GM12878 (cell line): Measurements from ENCODE around the gene GCNT4. TPM values are rescaled to one million over a fixed set of nuclear protein-coding genes. Genes with fewer than 3 reads are reported as not detected.

Experiments
- ATAC-seq: fragments of 200-7000 bp; cut with Tn5 transposase; 3 replicates; pipeline ENCODE4 v1.9.1; 2020; ENCODE audit warnings: mild to moderate bottlenecking, moderate library complexity
- BruUV-seq: library from RNA; stranded (reverse); fragments of 400-500 nt; replicated peaks from 2 replicates; lab custom pipeline; 2021; lab: Mats Ljungman, UMichigan
- CTCF ChIA-PET: fragments of 300-600 bp; sonication (Branson Sonifier 250); formaldehyde crosslinking; extraction: SDS; loops from one replicate; lab custom pipeline; 2021; ENCODE audit warnings: inconsistent platforms; lab: Yijun Ruan, JAX
- POLR2A ChIA-PET: fragments of 350-600 bp; formaldehyde crosslinking; extraction: SDS; loops from one replicate; lab custom pipeline; 2021; ENCODE audit warnings: inconsistent platforms; lab: Charles Lee
- RAD21 ChIA-PET: fragments of 300-600 bp; sonication (Branson Sonifier 250); formaldehyde crosslinking; loops from one replicate; lab custom pipeline; 2023; ENCODE audit warnings: antibody characterized with exemption; ENCODE audit not compliant: unreplicated experiment; lab: Charles Lee
- SMC1A ChIA-PET: fragments of 300-600 bp; sonication (Branson Sonifier 250); formaldehyde crosslinking; loops from one replicate; lab custom pipeline; 2023; ENCODE audit not compliant: unreplicated experiment, uncharacterized antibody; lab: Charles Lee
- DNase-seq: peaks from one replicate; pipeline ENCODE4 v3.0.0-alpha.2; 2011; ENCODE audit warnings: low read depth, low spot score
- FAIRE-seq: peaks from 3 replicates; lab custom pipeline; 2011; peaks lifted over from hg19 to GRCh38; lab: Jason Lieb, UNC
- H2AFZ ChIP-seq: 2 replicates; pipeline ENCODE4 v1.6.0; 2011; ENCODE audit warnings: low read depth, low read length, control low read depth; ENCODE audit not compliant: control insufficient read depth
- H3K27ac ChIP-seq: 2 replicates; pipeline ENCODE4 v1.5.1; 2011; ENCODE audit warnings: control low read depth; ENCODE audit not compliant: control insufficient read depth, insufficient read depth
- H3K27me3 ChIP-seq, 2 experiments: replicated peaks in 1 of 2; 2 replicates each; pipeline versions ENCODE4 v1.6.0 to v1.6.1; 2011; ENCODE audit warnings: low read length in 1 of 2; ENCODE audit not compliant: control insufficient read depth in 2 of 2, insufficient read depth in 2 of 2
- H3K36me3 ChIP-seq, 2 experiments: 2 replicates each; pipeline ENCODE4 v1.5.1; 2011; ENCODE audit warnings: low read length in 1 of 2; ENCODE audit not compliant: control insufficient read depth in 2 of 2, insufficient read depth in 2 of 2
- H3K4me1 ChIP-seq: 2 replicates; pipeline ENCODE4 v1.6.1; 2011; ENCODE audit warnings: mild to moderate bottlenecking, low read length, moderate library complexity, mixed read lengths; ENCODE audit not compliant: control insufficient read depth, insufficient read depth
- H3K4me2 ChIP-seq: 2 replicates; pipeline ENCODE4 v1.6.0; 2011; ENCODE audit warnings: control low read depth; ENCODE audit not compliant: control insufficient read depth, insufficient read depth
- H3K4me3 ChIP-seq: fragments of 200-600 bp; sonication (generic); 2 replicates; pipeline ENCODE4 v1.5.1; 2016
- H3K79me2 ChIP-seq: 2 replicates; pipeline ENCODE4 v1.6.0; 2011; ENCODE audit warnings: low read length; ENCODE audit not compliant: control insufficient read depth, insufficient read depth
- H3K9ac ChIP-seq: 2 replicates; pipeline ENCODE4 v1.8.0; 2011; ENCODE audit warnings: low read length, control low read depth, mixed read lengths; ENCODE audit not compliant: control insufficient read depth, insufficient read depth
- H3K9me3 ChIP-seq: replicated peaks from 3 replicates; pipeline ENCODE4 v1.5.1; 2011; ENCODE audit warnings: mild to moderate bottlenecking, low read length; ENCODE audit not compliant: control insufficient read depth, insufficient read depth
- H4K20me1 ChIP-seq: 2 replicates; pipeline ENCODE4 v1.6.0; 2011; ENCODE audit not compliant: control insufficient read depth, insufficient read depth
- BHLHE40 ChIP-seq, 2 experiments: fragments of 450-650 bp in 1 of 2; IDR thresholded peaks; 2 replicates each; pipeline ENCODE4 v1.6.1; 2011 to 2017; ENCODE audit warnings: low read depth in 2 of 2, borderline replicate concordance in 1 of 2, improper control_type of control experiment in 1 of 2, low read length in 1 of 2, mild to moderate bottlenecking in 1 of 2
- E4F1 ChIP-seq: fragments of 450-650 bp; IDR thresholded peaks from 2 replicates; pipeline ENCODE4 v1.6.1; 2018; ENCODE audit warnings: borderline replicate concordance, mild to moderate bottlenecking; ENCODE audit not compliant: partially characterized antibody
- EZH2 ChIP-seq: IDR thresholded peaks from 2 replicates; pipeline ENCODE4 v1.6.1; 2012; ENCODE audit warnings: low read depth, mild to moderate bottlenecking, control low read depth, inconsistent platforms, low read length, borderline replicate concordance; ENCODE audit not compliant: control insufficient read depth
- IKZF1 ChIP-seq: fragments of 450-650 bp; conservative IDR thresholded peaks from 2 replicates; pipeline ENCODE4 v1.6.1; 2017; ENCODE audit warnings: antibody characterized with exemption, mild to moderate bottlenecking
- IRF5 ChIP-seq: fragments of 450-650 bp; IDR thresholded peaks from 2 replicates; pipeline ENCODE4 v1.6.1; 2017; ENCODE audit warnings: borderline replicate concordance
- MLLT1 ChIP-seq: fragments of 450-650 bp; IDR thresholded peaks from 2 replicates; pipeline ENCODE4 v1.6.1; 2016; ENCODE audit warnings: mild to moderate bottlenecking
- NR2C2 ChIP-seq: IDR thresholded peaks from 2 replicates; pipeline ENCODE4 v1.6.1; 2011; ENCODE audit warnings: borderline replicate concordance, low read depth; ENCODE audit not compliant: control insufficient read depth, insufficient read length
- PAX5 ChIP-seq: IDR thresholded peaks from 2 replicates; pipeline ENCODE4 v1.6.1; 2011; ENCODE audit warnings: low read depth, low read length, borderline replicate concordance
- USF1 ChIP-seq: IDR thresholded peaks from 2 replicates; pipeline ENCODE4 v1.6.1; 2011; ENCODE audit warnings: borderline replicate concordance, low read depth, mild to moderate bottlenecking, moderate library complexity, mixed read lengths, low read length; ENCODE audit not compliant: insufficient read depth; ENCODE audit errors: extremely low read length
- YBX1 ChIP-seq: fragments of 450-650 bp; IDR thresholded peaks from 2 replicates; pipeline ENCODE4 v1.6.1; 2016; ENCODE audit warnings: antibody characterized with exemption
- ZBTB40 ChIP-seq: fragments of 450-650 bp; IDR thresholded peaks from 2 replicates; pipeline ENCODE4 v1.6.1; 2016; ENCODE audit warnings: mild to moderate bottlenecking, moderate library complexity, borderline replicate concordance
- ZNF384 ChIP-seq: IDR thresholded peaks from 2 replicates; pipeline ENCODE4 v1.6.1; 2012; ENCODE audit warnings: low read depth, mild to moderate bottlenecking, low read length, improper control_type of control experiment, borderline replicate concordance
- in situ Hi-C: fragments of 300-500 bp; cut with MboI; formaldehyde crosslinking; loops from 9 replicates; pipeline ENCODE4 v1.14.3; 2018; ENCODE audit warnings: mixed read lengths
- intact Hi-C: fragments of 100-400 bp; cut with micrococcal nuclease; formaldehyde crosslinking; loops from one replicate; pipeline ENCODE4 v1.14.2; 2022; ENCODE audit not compliant: unreplicated experiment
- polyA plus RNA-seq, 11 experiments: library from polyadenylated mRNA; depleted of rRNA in 4 of 11; unstranded in 6 of 11; stranded (reverse) in 5 of 11; fragments of >200 nt; fragmentation: Nextera tagmentation in 4 of 11; fragmentation: Illumina TruSeq in 1 of 11; extraction: Ambion mirVana in 4 of 11; extraction: Trizol in 1 of 11; gene quantifications; 1 replicate in 1 of 11; 2 replicates in 10 of 11; pipeline versions ENCODE4 v1.2.1 to v1.2.3, GENCODE V29; 2011 to 2016; ENCODE audit warnings: inconsistent platforms in 2 of 11, missing spikeins in 2 of 11, low read depth in 1 of 11
- total RNA-seq, 4 experiments: library from RNA; depleted of rRNA in 3 of 4; stranded (reverse); fragments of >200 nt in 3 of 4; fragmentation: Illumina TruSeq in 1 of 4; extraction: Trizol in 1 of 4; gene quantifications; 2 replicates each; pipeline versions ENCODE4 v1.2.1 to v1.2.3, GENCODE V29; 2013 to 2021

The GCNT4 gene
- total and polyA plus RNA-seq, 10 of the 15 experiments (the other 5 are each of a cell fraction or from before 2014, with no cell fraction given), result 0.03 to 0.04 TPM; not detected in 8

- Histone ChIP-seq H3K4me1 (no peaks in the 10 kb centered on the region), H3K79me2 (no peaks in the 10 kb centered on the region), H3K36me3 (no peaks in the 10 kb centered on the region), H3K4me2 (no peak overlapping the region), H3K27ac (no peak overlapping the region), H4K20me1 (no peaks in the 10 kb centered on the region), H3K9me3 (no peaks in the 10 kb centered on the region), H3K4me3 (no peak overlapping the region), H3K9ac (no peak overlapping the region), H3K27me3 (no peaks in the 10 kb centered on the region; a peak in 1 of 4 replicates), H2AFZ (no peak overlapping the region)
- SMC1A ChIA-PET, result no interaction called here
- CTCF ChIA-PET, result no interaction called here
- DNase-seq (no peak), FAIRE-seq (no peak), ATAC-seq (no peak)
- POLR2A ChIA-PET, result no interaction called here
- BruUV-seq, result no TSS peak
- RAD21 ChIA-PET, result no interaction called here
- intact Hi-C loops, result no loop called here
- in situ Hi-C loops, result no loop called here
- no peak for TF ChIP-seq EZH2
- no peak for TF ChIP-seq BHLHE40 (IDR thresholded peaks at IDR 0.05; ENCODE audit: borderline replicate concordance in 1 of 2, low read depth in 2 of 2, low read length in 1 of 2)
- TF ChIP-seq ZBTB40, result no peak
- no peak for TF ChIP-seq IKZF1
- no peak for TF ChIP-seq E4F1
- TF ChIP-seq YBX1, result no peak
- no peak for TF ChIP-seq ZNF384
- TF ChIP-seq NR2C2, result no peak
- no peak for TF ChIP-seq IRF5
- no peak for TF ChIP-seq USF1
- no peak for TF ChIP-seq PAX5
- TF ChIP-seq MLLT1, result no peak
Measured at GRCh38 chr5:75072061-75072460, 19.7 kb upstream of the GCNT4 start.
